K562 (cell line): ENCODE results near the gene DHPS.

Experiments
- BACH1 ChIP-seq: fragments of 200-800 bp; sonication (Bioruptor generic); IDR thresholded peaks from 2 replicates; pipeline ENCODE4 v1.6.1; 2016; ENCODE audit warnings: missing genetic modification characterization, missing compliant biosample characterization
- CTCF ChIP-seq, 3 experiments: IDR thresholded peaks in 2 of 3; conservative IDR thresholded peaks in 1 of 3; 2 replicates each; pipeline ENCODE4 v1.5.1; 2011 to 2012; ENCODE audit warnings: low read length in 3 of 3, mild to moderate bottlenecking in 3 of 3, control low read depth in 2 of 3, improper control_type of control experiment in 1 of 3, inconsistent platforms in 1 of 3, low read depth in 1 of 3, mixed read lengths in 1 of 3, moderate library complexity in 1 of 3; ENCODE audit not compliant: insufficient read depth in 2 of 3
- DNMT1 ChIP-seq: fragments of 450-650 bp; IDR thresholded peaks from 2 replicates; pipeline ENCODE4 v1.6.1; 2016; ENCODE audit warnings: antibody characterized with exemption, mild to moderate bottlenecking
- DPF2 ChIP-seq: fragments of 450-650 bp; IDR thresholded peaks from 2 replicates; pipeline ENCODE4 v1.6.1; 2016
- FOS ChIP-seq: IDR thresholded peaks from 3 replicates; pipeline ENCODE4 v1.6.1; 2011; ENCODE audit not compliant: insufficient read length; ENCODE audit errors: extremely low read depth
- GATAD2A ChIP-seq: fragments of 450-650 bp; IDR thresholded peaks from 2 replicates; pipeline ENCODE4 v1.6.1; 2017
- JUN ChIP-seq, 2 experiments: sonication (generic) in 1 of 2; formaldehyde crosslinking in 1 of 2; IDR thresholded peaks; 2 replicates each; pipeline versions ENCODE4 v1.6.1 to v1.8.0; 2012 to 2022; ENCODE audit warnings: borderline replicate concordance in 2 of 2, mild to moderate bottlenecking in 2 of 2, improper control_type of control experiment in 1 of 2, low read depth in 1 of 2, low read length in 1 of 2, missing genetic modification reagents in 1 of 2
- NFE2L1 ChIP-seq: fragments of 450-650 bp; IDR thresholded peaks from 2 replicates; pipeline ENCODE4 v1.6.1; 2016; ENCODE audit warnings: missing genetic modification characterization, low read depth, mild to moderate bottlenecking, missing compliant biosample characterization, moderate library complexity, borderline replicate concordance
- NFIC ChIP-seq: fragments of 450-650 bp; IDR thresholded peaks from 2 replicates; pipeline ENCODE4 v1.6.1; 2017; ENCODE audit warnings: mild to moderate bottlenecking, inconsistent platforms
- NFYB ChIP-seq: IDR thresholded peaks from 2 replicates; pipeline ENCODE4 v1.6.1; 2011; ENCODE audit warnings: mild to moderate bottlenecking, moderate library complexity; ENCODE audit not compliant: insufficient read length; ENCODE audit errors: extremely low read depth
- ZC3H4 ChIP-seq: sonication (generic); formaldehyde crosslinking; IDR thresholded peaks from 2 replicates; pipeline ENCODE4 v1.9.0; 2021; ENCODE audit warnings: missing genetic modification reagents, borderline replicate concordance
- ZNF24 ChIP-seq: fragments of 450-650 bp; IDR thresholded peaks from 2 replicates; pipeline ENCODE4 v1.6.1; 2016
- ZNF561 ChIP-seq: fragments of 450-650 bp; formaldehyde crosslinking; conservative IDR thresholded peaks from 2 replicates; pipeline ENCODE4 v1.4.0; 2020; ENCODE audit warnings: mild to moderate bottlenecking, moderate library complexity

GRCh38 chr19:12720296-12720695 is 38.6 kb upstream of the DHPS start:
- TF ChIP-seq ZNF24 (no peak), CTCF (IDR thresholded peaks at IDR 0.05 in 2 of 3, conservative IDR thresholded peaks at IDR 0.05 in 1 of 3; ENCODE audit: insufficient read depth in 2 of 3, low read depth in 1 of 3, low read length in 3 of 3) (no peak), DNMT1 (no peak), DPF2 (no peak), NFIC (no peak), ZNF561 (CRISPR knock-in tag) (no peak), ZC3H4 (CRISPR knock-in tag) (no peak), NFE2L1 (tag) (no peak), JUN (IDR thresholded peaks at IDR 0.05; ENCODE audit: borderline replicate concordance, low read depth, low read length) (no peak), JUN (CRISPR knock-in tag; IDR thresholded peaks at IDR 0.05; ENCODE audit: borderline replicate concordance) (no peak), GATAD2A (no peak), FOS (no peak), NFYB (no peak), BACH1 (tag) (no peak)
